ENCODE results near the gene PIEZO1.

DNA sequence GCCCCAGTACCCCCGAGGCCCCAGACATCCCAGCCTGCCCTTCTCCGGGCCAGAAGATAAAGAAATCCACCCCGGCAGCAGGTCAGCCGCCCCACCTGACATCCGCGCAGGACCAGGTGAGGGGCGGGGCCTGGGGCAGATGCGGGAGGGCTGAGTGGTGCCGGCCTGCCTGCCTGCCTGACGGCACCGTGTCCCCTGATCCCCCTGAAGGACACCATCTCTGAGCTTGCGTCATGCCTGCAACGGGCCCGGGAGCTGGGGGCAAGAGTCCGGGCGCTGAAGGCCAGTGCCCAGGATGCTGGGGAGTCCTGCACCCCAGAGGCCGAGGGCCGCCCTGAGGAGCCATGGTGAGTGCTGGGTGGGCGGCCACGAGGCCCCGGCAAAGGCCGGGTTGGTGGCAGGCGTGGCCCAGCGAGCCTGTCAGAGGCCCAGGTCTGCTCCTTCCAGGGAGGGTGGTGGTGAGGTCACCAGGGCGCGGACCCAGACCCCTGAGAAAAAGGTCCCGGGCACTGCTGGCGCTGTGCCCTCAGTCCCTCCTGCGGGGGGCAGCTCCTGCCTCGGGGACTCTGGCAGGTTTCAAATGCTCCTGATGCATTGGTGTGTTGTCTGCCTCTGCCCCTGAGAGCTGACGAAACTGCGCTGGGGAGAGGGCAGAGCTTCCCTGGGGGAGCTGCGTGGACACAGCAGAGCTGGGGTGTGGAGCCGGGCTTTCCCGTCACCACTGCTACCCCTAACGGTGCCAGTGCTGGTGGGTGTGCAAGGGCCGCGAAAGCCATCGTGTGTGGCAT, 19.7 kb upstream of the PIEZO1 start:
- TF ChIP-seq EZH2 (IDR thresholded peaks at IDR 0.05; ENCODE audit: low read length, missing control alignments) (no peak), CTCF (conservative IDR thresholded peaks at IDR 0.05 in 1 of 2, IDR thresholded peaks at IDR 0.05 in 1 of 2; ENCODE audit: low read depth in 1 of 2, low read length in 2 of 2) (no peak)

All from fibroblast of lung (primary cell).